ENCODE measurements around the gene ARHGAP24.
"Not testable (repeated sequence)": the region's sequence is repeated elsewhere in the genome, so short reads cannot be mapped to it uniquely, and the experiment has no call there.

Gene ARHGAP24

DNA sequence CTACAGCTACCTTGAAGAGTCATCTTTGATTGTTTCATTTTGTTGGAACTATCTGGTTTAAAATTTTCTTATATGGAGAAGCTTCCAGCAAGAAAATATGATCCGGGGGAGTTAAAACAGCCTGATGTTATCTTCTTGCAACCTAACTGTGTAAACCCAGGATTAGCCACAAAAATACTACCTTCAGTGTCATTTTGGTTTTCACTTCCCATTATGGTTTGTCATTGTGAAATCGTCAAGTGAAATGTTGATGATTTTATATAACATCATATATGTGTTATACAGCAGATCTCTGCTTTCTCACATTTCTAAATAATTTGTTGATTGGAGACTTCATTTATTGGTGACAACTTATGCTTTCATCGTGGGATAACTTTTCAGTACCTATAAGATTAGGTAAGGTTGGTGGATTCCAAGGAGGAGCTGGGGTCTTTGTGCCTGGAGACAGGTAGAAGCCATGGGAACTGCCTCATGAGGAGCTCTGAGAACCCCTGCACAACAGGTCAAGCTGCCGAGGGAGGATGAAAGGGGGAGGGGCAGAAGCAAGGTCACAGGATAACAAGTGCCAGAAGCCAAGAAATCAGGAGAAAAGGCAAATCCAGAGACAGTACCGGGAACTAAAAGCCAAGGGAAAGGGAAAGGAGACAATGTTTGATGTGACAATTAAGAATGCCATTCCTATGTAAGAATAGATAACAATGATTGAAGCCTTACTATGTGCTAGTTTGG is 7.2 kb downstream of the ARHGAP24 start:
- DNase-seq (ENCODE audit: low read depth), result no peak

DNA sequence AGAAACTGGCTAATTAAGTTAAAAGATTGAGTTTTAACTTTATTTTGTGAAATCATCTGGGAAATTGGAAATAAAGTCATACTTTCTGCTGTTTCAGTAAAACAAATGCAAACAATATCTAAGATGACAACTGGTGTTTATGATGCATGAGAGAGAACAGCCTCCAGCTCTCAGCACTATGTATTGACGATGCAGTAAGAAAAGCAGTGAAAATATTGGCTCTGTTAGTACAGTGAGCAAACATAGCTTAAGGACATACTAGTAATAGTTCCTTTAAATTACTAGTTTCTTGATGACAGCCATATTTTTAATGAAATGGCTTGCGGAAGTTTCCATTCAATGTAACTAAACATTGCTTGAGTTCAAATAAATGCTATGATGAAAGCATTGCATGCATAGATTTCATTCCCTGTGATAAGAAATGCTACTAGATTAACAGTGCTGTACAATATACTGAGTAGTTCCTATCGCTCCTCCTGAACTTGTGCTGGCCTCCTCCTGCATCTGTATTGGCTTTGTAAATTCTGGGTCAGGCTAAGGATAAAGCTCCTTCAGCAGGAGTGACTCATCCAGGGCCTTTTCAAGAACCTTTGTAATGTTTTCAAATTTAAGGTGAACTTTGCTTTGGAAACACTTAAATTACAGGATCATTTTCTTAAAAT is 11.6 kb downstream of the ARHGAP24 start:
- no peak for DNase-seq (ENCODE audit: low read depth)

DNA sequence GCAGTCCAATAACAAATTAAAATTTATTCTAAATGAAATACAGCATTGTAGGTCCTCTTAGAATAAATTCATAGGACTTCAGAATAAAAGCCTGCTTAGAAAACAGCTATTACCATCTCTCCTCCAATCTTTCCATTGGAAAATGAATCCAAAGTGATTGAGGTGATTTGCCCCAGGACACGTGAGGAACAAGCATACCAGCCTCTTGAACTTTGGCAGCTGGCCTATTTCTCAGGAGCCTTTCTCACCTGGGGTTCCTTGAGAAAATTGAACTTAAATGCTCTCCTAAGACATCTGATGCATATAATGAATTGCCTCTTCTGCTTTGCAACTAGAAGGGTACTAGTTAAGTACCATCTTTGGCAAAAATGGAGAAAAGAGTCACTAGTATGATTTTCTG is 13.5 kb downstream of the ARHGAP24 start:
- no peak for DNase-seq (ENCODE audit: low read depth)

DNA sequence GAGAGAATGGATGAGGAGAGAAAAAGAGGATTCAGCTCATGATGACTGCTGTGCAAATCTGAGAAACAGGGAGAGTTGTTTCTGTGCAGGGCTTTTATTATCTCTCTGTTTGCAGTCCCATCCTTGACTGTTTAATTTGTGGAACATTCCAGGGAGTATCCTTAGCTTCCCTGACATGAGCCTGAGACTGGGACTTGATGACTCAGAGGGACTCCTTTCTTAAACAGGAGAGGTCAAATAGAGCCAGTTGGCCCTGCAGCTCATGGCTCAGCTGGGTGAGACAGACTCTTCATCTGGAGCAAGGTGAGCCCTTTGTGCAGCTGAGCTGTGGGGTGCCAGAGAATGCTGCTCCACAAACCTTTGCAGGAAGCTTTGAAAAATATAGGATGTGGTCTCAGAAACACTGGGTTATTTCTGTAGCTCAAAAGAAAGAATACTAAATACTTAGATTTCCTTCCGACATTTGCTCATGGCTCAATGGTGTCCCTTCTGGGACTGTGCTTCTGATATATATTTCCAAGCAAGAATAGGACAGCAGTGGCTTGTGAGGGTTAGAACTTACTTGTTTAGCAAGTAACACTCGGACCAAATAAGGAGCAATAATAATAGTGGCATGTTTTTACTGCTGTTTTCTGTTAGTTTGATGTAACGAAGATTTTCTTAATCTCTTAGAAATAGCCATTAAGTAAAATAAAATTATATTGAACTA is 14.5 kb downstream of the ARHGAP24 start:
- DNase-seq (ENCODE audit: low read depth), result no peak

DNA sequence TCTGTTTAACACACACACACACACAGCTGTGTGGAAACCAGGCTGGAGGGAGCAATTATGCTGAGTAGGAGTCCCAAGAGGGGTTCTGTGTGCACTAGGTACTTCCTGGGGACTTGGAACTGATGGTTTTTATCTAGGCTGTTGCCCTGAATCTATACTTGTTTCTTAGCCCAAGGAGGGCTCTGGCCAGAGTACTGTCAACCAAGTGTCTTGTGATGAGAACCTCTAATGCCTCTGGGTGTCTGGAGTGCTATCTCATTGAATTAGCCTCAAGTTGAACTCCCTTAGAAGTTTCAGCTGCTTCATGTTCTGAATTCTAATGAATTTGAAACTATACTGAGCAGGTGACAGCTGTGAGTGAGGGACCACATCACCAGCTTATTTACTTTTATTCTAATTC is 16.6 kb downstream of the ARHGAP24 start:
- no peak for DNase-seq (ENCODE audit: low read depth)

DNA sequence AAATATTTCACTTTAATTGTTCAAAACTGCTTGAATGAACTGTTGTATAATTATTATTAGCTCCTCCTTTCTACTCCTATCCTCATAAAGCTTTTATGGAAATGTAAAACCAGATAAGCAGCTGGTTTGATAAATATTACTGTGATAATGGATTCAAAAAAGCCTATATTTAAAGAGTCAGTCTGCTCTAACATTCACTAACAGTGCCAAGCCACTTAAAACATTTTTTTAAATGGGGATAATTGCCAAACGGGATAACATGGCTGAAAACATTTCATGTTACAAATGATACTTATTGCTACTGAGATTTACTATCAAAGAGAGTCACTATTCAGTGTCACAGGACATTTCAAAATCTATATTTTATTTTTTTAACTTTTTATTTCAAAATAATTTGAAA is 17.4 kb downstream of the ARHGAP24 start:
- no peak for DNase-seq (ENCODE audit: low read depth)

DNA sequence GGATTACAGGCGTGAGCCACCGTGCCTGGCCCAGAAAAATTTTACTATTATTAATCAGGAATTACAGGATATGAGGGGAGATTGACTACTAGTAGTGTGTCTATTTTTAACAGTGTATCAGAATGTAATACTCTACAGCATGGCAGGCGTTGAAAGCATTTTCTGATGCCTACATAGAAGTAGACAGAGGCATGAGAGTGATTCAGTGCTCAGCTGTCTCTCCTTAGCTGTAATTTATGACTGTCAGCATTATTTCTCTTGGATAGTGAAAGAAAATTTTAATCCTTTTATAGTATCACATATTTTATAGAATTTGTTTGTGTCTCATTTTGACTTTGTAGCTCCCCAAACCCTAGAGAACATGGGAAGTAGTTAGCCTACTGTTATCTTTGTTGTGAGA is 20.7 kb downstream of the ARHGAP24 start:
- DNase-seq (ENCODE audit: low read depth), result no peak

DNA sequence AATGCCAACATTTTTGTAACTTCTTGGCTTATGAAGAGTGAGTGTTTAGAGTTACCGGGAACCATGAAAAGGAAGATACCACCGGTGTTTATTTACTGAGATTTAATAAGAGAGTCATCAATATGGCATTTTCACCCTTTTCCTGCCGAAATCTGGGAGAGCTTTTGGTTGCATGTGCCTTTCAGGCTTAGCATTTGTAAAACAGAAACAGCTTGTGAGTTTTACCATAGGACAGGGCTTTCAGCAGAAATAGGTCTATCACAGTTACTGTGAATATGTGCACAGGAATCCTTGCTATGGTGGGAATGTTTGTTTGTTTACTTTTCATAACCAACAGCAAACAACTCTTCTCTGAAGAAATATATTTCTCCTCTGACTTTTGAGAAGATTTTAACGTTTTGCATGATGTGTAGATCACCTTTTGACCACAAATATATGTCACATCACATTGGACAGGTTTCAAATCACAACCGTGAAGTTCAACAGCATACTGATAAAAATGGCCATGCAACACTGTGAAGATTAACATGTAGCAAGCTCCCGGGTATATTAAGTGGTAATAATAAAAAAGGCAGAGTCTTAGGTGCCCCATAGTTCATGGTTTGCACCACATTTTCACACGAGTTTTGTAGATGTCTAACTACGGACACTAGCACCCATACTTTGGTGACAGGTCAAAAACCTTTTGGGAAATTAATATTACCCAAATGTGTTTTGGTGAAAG is 21.3 kb downstream of the ARHGAP24 start:
- DNase-seq (ENCODE audit: low read depth), result no peak

DNA sequence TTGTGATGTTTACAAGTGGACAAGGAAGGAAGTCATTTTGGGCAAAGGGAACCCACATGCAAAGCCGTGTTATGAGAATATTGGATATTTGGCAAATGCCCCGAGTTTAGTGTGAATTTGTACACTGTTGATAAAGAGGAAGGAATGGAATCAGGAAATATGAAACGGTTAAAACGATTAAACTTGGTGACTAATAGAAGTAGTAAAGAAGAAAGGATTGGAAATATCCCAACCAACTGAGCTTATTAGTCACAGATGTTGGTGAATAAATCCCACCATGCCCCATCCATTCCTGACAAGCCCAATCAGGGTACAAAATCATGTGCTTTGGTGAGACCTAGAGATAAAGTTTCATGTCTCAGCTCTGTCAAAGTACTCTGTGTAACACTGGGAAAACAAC is 22.0 kb downstream of the ARHGAP24 start:
- no peak for DNase-seq (ENCODE audit: low read depth)

DNA sequence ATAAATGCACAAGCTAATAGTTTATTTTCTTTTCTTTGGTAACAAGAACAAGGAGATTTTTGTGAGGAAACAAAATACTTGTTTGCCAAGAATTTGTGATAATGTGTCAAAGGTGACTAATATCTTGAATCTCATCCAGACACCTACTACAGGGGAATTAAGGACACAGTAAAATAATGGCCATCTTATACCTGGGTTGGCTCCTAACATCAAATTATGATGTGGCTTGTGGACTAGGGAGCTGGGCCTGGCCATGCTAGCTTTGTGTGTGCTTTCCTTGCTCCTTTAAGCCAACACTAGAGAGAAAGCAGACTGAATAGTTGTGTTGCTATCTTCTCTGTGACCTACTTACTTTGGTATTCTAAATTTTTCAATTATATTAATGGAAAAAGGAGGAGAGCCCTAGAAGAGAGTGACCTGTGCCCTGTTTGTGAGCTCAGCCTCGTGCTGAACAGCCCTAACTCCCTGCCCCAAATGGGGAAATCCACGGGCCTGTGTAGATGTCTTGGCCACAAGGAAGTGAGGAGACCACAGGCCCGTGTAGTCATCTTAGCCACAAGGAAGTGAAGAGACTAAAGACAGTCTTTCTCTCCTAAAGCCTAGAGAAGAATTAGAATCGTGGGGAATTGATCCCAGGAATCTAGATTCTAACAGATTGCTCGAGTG is 23.3 kb downstream of the ARHGAP24 start:
- no peak for DNase-seq (ENCODE audit: low read depth)

DNA sequence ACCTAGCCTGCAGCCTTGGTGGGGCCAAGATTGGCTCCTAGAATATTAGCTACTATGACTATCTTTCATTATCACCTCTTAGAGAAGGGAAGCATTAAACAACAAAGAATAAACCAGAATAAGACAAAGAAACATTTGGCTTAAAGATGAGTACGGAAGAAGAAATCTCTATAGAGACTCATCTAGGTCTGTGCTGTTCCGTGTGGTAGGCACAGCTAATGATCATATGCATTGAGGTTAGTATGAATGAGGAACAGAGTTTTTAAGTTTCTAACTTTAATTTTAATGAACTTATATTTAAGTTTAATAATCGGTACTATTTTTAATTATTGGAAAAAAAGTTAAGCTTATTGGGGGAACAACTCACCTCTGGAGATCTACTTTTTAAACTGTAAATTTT is 24.6 kb downstream of the ARHGAP24 start:
- DNase-seq (ENCODE audit: low read depth), result no peak

DNA sequence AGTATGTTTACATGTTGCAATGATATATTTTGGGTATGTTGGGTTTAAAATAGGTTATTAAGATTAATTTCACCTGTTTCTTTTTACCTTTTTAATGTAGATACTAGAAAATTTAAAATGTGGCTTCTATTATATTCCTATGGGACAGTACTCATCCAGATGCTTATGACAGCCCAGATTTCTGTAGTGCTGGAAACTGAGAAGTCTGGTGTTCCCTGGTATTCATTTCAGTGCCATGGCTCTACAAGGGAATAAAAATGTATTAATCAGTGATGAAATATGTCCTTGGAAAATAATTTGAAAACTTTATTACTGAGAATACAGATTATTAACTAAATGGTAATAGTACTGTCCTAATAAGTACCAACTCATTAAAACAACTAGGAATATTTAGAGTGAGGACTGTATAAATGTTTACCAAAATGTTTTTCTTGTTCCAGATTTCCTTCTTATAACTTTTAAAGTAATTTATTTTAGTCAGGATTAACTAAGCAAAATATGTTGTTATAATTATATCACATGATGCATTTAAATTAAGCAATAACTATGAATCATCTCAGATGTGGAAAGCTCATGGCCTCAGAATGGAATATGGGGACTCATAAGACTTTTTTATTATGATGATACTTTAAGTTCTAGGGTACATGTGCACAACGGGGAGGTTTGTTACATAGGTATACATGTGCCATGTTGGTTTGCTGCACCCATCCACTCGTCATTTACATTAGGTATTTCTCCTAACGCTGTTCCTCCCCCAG is 25.3 kb downstream of the ARHGAP24 start:
- no peak for DNase-seq (ENCODE audit: low read depth)

DNA sequence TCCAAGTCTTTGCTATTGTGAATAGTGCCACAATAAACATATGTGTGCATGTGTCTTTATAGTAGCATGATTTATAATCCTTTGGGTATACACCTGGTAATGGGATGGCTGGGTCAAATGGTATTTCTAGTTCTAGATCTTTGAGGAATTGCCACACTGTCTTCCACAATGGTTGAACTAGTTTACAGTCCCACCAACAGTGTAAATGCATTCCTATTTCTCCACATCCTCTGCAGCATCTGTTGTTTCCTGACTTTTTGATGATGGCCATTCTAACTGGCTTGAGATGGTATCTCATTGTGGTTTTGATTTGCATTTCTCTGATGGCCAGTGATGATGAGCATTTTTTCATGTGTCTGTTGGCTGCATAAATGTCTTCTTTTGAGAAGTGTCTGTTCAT is 26.2 kb downstream of the ARHGAP24 start:
- DNase-seq (ENCODE audit: low read depth), result not testable (repeated sequence)

DNA sequence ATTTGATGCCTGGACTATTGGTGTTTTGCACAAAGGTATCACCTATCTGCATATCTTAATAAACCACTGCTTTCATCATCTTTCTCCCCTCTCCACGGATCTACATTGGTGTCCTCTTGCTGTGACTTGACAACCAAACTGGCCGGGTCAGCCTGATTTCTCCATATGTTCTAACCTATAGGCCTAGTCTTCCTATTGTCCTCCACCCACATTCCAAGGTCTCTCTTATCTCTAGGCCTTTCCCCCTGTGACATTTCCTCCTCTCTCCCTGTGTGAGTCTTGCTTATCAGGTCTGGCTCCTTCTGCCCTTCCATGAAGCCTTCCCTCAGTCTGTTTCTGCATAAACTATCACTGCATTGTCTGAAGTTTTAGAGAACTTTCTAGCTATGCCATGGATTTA is 33.7 kb downstream of the ARHGAP24 start:
- DNase-seq (ENCODE audit: low read depth), result no peak

DNA sequence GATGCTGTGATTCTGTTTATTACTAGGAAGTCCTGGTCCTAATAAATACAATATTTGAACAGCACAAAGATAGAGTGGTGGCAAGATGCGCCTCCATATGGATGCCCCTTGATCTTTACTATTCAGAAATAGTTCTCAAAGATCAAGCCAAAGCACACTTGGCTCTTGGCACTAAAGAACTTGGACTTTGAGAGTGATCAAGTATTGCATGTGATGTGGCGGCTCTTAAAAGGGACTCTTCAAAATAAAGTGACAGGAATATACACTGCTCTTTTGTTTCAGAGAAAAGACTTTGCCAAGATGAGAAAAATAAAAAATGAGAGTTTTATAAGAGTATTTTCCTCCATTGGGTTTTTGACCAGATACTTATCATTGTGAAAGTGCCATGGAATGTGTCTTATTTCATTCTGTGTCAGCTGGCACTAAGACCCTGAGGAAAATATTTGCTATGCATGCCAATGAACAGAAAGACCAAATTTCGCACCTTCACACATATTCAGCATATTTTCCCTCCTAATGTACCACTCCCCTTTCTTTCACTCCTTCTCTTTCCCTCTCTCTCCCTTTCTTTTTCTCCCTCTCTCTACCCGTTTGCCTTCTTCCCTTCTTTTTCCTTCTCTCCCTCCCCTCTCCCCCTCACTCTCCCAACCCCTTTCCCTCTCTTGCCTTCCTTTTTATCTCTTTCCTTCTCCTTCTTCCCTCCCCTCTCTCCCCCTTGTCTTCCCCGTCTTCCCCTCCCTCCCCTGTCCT is 35.1 kb downstream of the ARHGAP24 start:
- no peak for DNase-seq (ENCODE audit: low read depth)

DNA sequence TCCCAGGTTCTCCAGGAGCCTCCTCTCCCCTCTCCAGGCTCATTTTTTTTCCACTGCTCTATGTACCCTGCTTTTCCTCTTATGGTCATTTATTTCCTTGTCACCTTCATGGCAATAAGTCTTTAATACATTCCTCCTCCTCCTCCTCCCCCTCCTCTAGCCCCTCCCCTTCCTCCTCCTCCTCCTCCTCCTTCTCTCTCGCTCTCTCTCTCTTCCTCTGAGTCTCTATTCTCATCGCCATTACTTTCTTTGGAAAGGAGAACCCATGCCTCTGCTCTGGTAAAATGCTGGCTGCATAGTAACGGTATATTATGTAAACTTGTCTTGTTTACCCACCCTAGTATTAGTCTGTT is 35.7 kb downstream of the ARHGAP24 start:
- no peak for DNase-seq (ENCODE audit: low read depth)

DNA sequence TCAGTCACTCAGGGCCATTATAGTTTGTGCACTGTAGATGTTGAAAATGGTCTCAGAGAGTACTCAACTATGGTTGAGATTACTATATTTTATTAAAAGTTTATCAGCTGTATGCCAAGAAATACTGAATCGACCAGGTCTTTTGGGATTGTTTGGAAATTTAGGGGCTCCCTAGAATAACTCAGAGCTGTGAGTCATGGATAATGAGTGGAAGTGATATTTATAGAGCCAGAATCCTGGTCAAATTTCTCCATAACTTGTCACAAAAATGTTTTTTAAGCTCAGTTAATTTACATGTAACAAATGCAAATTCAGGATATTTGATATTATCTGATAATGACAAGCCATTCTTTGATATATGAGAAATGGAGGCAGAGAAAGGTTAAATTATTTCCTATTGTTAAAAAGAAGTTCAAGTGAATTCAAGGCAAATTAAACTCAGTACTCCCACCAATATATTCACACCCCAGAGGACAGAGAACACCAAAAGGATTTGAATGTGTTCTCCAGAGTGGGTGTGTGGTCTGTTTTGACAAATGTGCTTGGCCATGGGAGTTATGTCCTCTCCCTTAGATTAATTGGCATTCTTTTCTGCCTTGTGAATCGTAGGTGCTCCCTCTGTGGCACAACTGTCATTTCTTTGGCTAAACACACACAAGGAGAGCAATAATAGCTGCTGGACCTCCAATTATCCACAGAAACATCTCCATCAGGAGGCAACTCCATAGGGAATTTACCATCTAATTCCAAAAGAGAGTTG is 37.7 kb downstream of the ARHGAP24 start:
- no peak for DNase-seq (ENCODE audit: low read depth)

DNA sequence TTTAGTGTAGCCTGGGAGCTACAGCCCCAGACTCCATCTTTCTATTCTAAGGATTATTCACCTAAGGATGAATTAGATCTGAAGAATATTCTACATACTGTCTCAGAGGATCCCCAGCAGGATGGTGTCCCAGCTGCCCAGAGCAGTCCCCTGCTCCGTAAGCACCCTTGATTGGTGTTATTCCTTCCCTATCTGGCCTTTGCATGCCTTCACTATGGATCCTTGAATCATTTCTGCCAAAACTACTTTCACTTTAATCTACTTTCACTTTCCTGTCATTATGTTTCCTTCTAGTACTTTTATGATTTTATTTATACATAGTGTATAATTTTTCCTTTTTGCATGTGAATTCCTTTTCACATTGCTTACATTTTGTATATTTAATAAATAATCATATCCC is 39.2 kb downstream of the ARHGAP24 start:
- no peak for DNase-seq (ENCODE audit: low read depth)

DNA sequence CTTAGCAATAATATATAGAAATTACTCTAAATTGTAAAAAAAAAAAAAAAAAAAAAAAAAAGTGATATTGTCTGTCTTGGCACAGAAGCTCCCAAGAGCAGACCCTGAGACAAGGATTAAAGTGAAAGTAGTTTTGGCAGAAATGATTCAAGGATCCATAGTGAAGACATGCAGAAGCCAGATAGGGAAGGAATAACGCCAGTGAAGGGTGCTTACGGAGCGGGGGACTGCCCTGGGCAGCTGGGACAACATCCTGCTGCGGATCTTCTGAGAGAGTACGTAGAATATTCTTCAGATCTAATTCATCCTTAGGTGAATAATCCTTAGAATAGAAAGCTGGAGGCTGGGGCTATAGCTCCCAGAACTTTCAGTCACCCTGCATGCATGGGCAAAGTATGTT is 39.8 kb downstream of the ARHGAP24 start:
- no peak for DNase-seq (ENCODE audit: low read depth)

DNA sequence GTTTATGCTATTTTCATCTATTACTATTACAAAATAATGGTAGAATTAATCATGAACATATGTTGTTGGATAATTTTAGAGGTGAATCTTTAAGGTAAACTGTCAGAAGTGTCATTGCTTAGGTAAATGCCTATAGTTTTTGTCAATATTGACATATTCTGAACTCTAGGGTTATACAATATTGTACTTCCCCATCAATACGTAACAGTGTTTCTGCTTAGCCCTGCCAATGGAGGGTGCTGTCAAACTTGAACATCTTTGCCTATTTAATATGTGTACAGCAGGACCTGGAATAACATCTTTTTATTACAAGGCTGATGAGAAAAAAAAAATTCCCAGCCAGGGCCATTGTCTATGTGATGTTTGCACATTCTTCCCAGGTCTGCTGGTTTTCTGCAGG is 40.8 kb downstream of the ARHGAP24 start:
- no peak for DNase-seq (ENCODE audit: low read depth)

Measured in stimulated activated CD8-positive, alpha-beta memory T cell treated with anti-CD3 and anti-CD28 coated beads, Interleukin-7, amount 100 ng/mL, for 24 hours (primary cell).